ENCODE data around the gene EXOC6B. TPM values are rescaled to one million over a fixed set of nuclear protein-coding genes. Genes with fewer than 3 reads are reported as not detected.

The EXOC6B gene
- total RNA-seq, 1 donor from 2014 or later, result 139 TPM

- peaks cover 25% of the 10 kb centered on the region for H3K27me3 ChIP-seq (ENCODE audit: low read depth)
- intact Hi-C loops (cut with micrococcal nuclease), result no loop called here
- DNase-seq, result no peak
- no peaks in the 10 kb centered on the region for H3K36me3 ChIP-seq
- no peak overlapping the region for H3K4me3 ChIP-seq
- peaks cover 21% of the 10 kb centered on the region for H3K4me1 ChIP-seq
- H3K27ac ChIP-seq (replicated peaks), result no peak overlapping the region
- TF ChIP-seq CTCF (IDR thresholded peaks at IDR 0.05; ENCODE audit: borderline replicate concordance), result no peak
- H3K9me3 ChIP-seq (replicated peaks), result no peaks in the 10 kb centered on the region
Observed at GRCh38 chr2:72133721-72134407, 692.0 kb downstream of the EXOC6B start.

GRCh38 chr2:72132981-72133720, 692.7 kb downstream of the EXOC6B start:
- H3K4me1 ChIP-seq, result peaks cover 14% of the 10 kb centered on the region
- peaks cover 26% of the 10 kb centered on the region for H3K27me3 ChIP-seq (ENCODE audit: low read depth)
- DNase-seq, result no peak
- H3K9me3 ChIP-seq (replicated peaks), result no peaks in the 10 kb centered on the region
- intact Hi-C loops (cut with micrococcal nuclease), result no loop called here
- no peak overlapping the region for H3K27ac ChIP-seq (replicated peaks)
- H3K36me3 ChIP-seq, result no peaks in the 10 kb centered on the region
- no peak overlapping the region for H3K4me3 ChIP-seq
- TF ChIP-seq CTCF (IDR thresholded peaks at IDR 0.05; ENCODE audit: borderline replicate concordance), result no peak

- no peak for DNase-seq
- no peaks in the 10 kb centered on the region for H3K36me3 ChIP-seq
- peaks cover 4% of the 10 kb centered on the region for H3K4me1 ChIP-seq
- H3K4me3 ChIP-seq, result no peak overlapping the region
- peaks cover 36% of the 10 kb centered on the region for H3K27me3 ChIP-seq (ENCODE audit: low read depth)
- intact Hi-C loops (cut with micrococcal nuclease), result no loop called here
- H3K9me3 ChIP-seq (replicated peaks), result no peaks in the 10 kb centered on the region
- TF ChIP-seq CTCF (IDR thresholded peaks at IDR 0.05; ENCODE audit: borderline replicate concordance), result no peak
- no peak overlapping the region for H3K27ac ChIP-seq (replicated peaks)
Observed at GRCh38 chr2:72131916-72132841, 693.7 kb downstream of the EXOC6B start.

- Histone ChIP-seq H3K4me3 (no peak overlapping the region), H3K27me3 (ENCODE audit: low read depth) (peaks cover 40% of the 10 kb centered on the region), H3K4me1 (no peaks in the 10 kb centered on the region), H3K9me3 (replicated peaks) (no peaks in the 10 kb centered on the region), H3K27ac (replicated peaks) (no peak overlapping the region), H3K36me3 (no peaks in the 10 kb centered on the region)
- no peak for DNase-seq
- no peak for TF ChIP-seq CTCF (IDR thresholded peaks at IDR 0.05; ENCODE audit: borderline replicate concordance)
- intact Hi-C loops (cut with micrococcal nuclease), result no loop called here
Observed at GRCh38 chr2:72131371-72131891, 694.4 kb downstream of the EXOC6B start.

Measured in left ventricle myocardium inferior (tissue), 1 donor.